ENCODE data around the gene RBM25. TPM values are rescaled to one million over a fixed set of nuclear protein-coding genes. Genes with fewer than 3 reads are reported as not detected.

The RBM25 gene
- total and polyA plus RNA-seq, 10 of the 15 experiments (the other 5 are each of a cell fraction or from before 2014, with no cell fraction given), result 43.4 to 125 (median 74.1) TPM

DNA sequence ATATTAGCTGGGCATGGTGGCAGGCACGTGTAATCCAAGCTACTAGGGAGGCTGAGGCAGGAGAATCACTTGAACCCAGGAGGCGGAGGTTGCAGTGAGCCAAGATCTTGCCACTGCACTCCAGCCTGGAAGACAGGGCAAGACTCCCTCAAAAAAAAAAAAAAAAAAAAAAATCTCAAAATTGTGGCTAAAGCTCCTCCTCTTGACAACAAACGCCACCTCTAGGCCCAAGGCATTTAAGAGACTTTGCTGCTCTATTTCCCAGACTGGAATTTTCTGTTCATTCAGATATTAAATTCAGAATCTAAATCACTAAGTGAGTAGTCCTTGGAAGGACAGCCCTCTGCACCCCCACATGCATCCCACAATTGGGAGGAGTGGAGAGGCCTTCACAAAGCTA is 32.8 kb upstream of the RBM25 start (continued):
- no peak for TF ChIP-seq MXI1 (IDR thresholded peaks at IDR 0.05; ENCODE audit: low read depth, low read length)
- TF ChIP-seq ZNF622 (IDR thresholded peaks at IDR 0.05), result no peak

DNA sequence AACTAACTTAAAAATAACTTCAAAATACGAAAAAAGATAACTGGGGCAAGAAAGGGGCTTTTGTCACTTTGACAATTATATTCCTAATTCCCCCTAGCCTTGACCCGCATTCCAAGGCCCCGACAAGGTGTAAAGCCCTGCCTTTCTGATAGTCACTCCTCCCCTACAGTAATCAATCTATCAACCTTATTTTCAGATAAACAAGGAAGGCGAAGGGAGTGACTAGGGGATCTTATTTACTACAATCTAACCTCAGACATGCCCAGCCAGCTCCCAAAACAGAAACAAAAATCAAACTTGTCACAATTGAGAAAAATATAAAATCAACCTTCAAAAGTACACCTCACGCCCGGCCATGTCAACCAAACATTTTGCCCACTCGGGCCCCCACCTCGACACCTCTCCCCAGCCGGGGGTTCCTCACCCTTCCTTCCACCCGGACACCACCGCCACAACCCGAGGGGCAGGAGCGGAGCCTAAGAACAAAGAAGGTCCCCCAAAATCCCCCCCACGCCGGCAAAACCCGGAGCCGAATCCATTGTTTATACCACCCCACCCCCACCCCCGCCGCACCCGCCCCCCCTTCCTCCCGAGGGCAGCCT is 32.0 kb upstream of the RBM25 start:
- Histone ChIP-seq H3K4me2 (ENCODE audit: control insufficient read depth, insufficient read depth) (peak overlapping the region; percentile 32), H4K20me1 (ENCODE audit: control insufficient read depth, insufficient read depth) (no peaks in the 10 kb centered on the region), H3K9ac (ENCODE audit: control insufficient read depth, insufficient read depth, low read length) (peak overlapping the region; percentile 70), H3K36me3 (ENCODE audit: control insufficient read depth in 2 of 2, insufficient read depth in 2 of 2, low read length in 1 of 2) (peaks cover 0 to 2% of the 10 kb centered on the region in 2 experiments; a peak in 1 of 4 replicates), H3K9me3 (replicated peaks; ENCODE audit: control insufficient read depth, insufficient read depth, low read length) (no peaks in the 10 kb centered on the region), H2AFZ (ENCODE audit: control insufficient read depth, low read depth, low read length) (no peak overlapping the region; the same call in 1 of the 2 replicates), H3K27ac (ENCODE audit: control insufficient read depth, insufficient read depth) (peak overlapping the region; percentile 52; the same call in 1 of the 2 replicates), H3K27me3 (replicated peaks in 1 of 2; ENCODE audit: control insufficient read depth in 2 of 2, insufficient read depth in 2 of 2, low read length in 1 of 2) (no peaks in the 10 kb centered on the region), H3K4me1 (ENCODE audit: control insufficient read depth, insufficient read depth, low read length) (no peaks in the 10 kb centered on the region), H3K79me2 (ENCODE audit: control insufficient read depth, insufficient read depth, low read length) (peaks cover 16% of the 10 kb centered on the region), H3K4me3 (peak overlapping the region; percentile 94)
- no peak for DNase-seq (ENCODE audit: low read depth, low spot score)
- BruUV-seq (replicated peaks), result TSS peak; percentile 58
- ATAC-seq, result peak; percentile 5
- in situ Hi-C loops (cut with MboI), result no loop called here
- FAIRE-seq, result no peak
- WGBS (ENCODE audit: insufficient coverage, insufficient replicate concordance, low lambda C conversion rate, missing lambda C conversion rate), result 16% methylated on average over 13 of the region's 21 CpGs
- ChIA-PET SMC1A (ENCODE audit: uncharacterized antibody, unreplicated experiment) (interaction anchor here (1.0 to 3.8 kb wide), 6 partner anchors 12 to 121 kb away, joined by 3 to 23 read pairs (median 5); partner anchors contain the start of gene RBM25), CTCF (interaction anchor here (0.7 to 1.7 kb wide), 5 partner anchors 12 to 475 kb away, joined by 3 to 9 read pairs (median 3); no protein-coding TSS in a partner anchor), RAD21 (ENCODE audit: unreplicated experiment) (interaction anchor here (0.9 to 2.6 kb wide), 6 partner anchors 13 to 117 kb away, joined by 3 to 14 read pairs (median 4); partner anchors contain the start of genes PSEN1 and RBM25), POLR2A (interaction anchor here (0.7 to 4.3 kb wide), 7 partner anchors 8 to 117 kb away, joined by 4 to 26 read pairs (median 5); partner anchors contain the start of gene RBM25)
- intact Hi-C loops (cut with micrococcal nuclease; ENCODE audit: unreplicated experiment), result no loop called here
- TF ChIP-seq SP1 (IDR thresholded peaks at IDR 0.05; ENCODE audit: low read depth, low read length) (no peak), ATF7 (IDR thresholded peaks at IDR 0.05; ENCODE audit: low read depth) (no peak), SMC3 (IDR thresholded peaks at IDR 0.05; ENCODE audit: borderline replicate concordance, low read length) (no peak), KAT2A (conservative IDR thresholded peaks at IDR 0.05; ENCODE audit: control insufficient read depth, low read depth, low read length) (no peak), SMARCA5 (IDR thresholded peaks at IDR 0.05) (no peak), MEF2B (IDR thresholded peaks at IDR 0.05; ENCODE audit: partially characterized antibody, poor library complexity, severe bottlenecking) (no peak), PAX5 (IDR thresholded peaks at IDR 0.05; ENCODE audit: borderline replicate concordance, low read depth, low read length) (no peak), TARDBP (IDR thresholded peaks at IDR 0.05; ENCODE audit: borderline replicate concordance) (no peak), CREB1 (IDR thresholded peaks at IDR 0.05; ENCODE audit: low read depth) (no peak), POLR2AphosphoS2 (IDR thresholded peaks at IDR 0.05; ENCODE audit: low read depth, low read length) (no peak), RUNX3 (IDR thresholded peaks at IDR 0.05; ENCODE audit: low read length) (no peak)
- TF ChIP-seq, protein P1, sequence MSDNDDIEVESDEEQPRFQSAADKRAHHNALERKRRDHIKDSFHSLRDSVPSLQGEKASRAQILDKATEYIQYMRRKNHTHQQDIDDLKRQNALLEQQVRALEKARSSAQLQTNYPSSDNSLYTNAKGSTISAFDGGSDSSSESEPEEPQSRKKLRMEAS (IDR thresholded peaks at IDR 0.05; ENCODE audit: low read depth, low read length), result no peak
- TF ChIP-seq, protein P2, sequence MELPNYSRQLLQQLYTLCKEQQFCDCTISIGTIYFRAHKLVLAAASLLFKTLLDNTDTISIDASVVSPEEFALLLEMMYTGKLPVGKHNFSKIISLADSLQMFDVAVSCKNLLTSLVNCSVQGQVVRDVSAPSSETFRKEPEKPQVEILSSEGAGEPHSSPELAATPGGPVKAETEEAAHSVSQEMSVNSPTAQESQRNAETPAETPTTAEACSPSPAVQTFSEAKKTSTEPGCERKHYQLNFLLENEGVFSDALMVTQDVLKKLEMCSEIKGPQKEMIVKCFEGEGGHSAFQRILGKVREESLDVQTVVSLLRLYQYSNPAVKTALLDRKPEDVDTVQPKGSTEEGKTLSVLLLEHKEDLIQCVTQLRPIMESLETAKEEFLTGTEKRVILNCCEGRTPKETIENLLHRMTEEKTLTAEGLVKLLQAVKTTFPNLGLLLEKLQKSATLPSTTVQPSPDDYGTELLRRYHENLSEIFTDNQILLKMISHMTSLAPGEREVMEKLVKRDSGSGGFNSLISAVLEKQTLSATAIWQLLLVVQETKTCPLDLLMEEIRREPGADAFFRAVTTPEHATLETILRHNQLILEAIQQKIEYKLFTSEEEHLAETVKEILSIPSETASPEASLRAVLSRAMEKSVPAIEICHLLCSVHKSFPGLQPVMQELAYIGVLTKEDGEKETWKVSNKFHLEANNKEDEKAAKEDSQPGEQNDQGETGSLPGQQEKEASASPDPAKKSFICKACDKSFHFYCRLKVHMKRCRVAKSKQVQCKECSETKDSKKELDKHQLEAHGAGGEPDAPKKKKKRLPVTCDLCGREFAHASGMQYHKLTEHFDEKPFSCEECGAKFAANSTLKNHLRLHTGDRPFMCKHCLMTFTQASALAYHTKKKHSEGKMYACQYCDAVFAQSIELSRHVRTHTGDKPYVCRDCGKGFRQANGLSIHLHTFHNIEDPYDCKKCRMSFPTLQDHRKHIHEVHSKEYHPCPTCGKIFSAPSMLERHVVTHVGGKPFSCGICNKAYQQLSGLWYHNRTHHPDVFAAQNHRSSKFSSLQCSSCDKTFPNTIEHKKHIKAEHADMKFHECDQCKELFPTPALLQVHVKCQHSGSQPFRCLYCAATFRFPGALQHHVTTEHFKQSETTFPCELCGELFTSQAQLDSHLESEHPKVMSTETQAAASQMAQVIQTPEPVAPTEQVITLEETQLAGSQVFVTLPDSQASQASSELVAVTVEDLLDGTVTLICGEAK (IDR thresholded peaks at IDR 0.05; ENCODE audit: borderline replicate concordance), result no peak
- TF ChIP-seq, protein P3, sequence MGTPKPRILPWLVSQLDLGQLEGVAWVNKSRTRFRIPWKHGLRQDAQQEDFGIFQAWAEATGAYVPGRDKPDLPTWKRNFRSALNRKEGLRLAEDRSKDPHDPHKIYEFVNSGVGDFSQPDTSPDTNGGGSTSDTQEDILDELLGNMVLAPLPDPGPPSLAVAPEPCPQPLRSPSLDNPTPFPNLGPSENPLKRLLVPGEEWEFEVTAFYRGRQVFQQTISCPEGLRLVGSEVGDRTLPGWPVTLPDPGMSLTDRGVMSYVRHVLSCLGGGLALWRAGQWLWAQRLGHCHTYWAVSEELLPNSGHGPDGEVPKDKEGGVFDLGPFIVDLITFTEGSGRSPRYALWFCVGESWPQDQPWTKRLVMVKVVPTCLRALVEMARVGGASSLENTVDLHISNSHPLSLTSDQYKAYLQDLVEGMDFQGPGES (IDR thresholded peaks at IDR 0.05), result no peak
